ENCODE measurements around the gene HELZ2. TPM values are rescaled to one million over a fixed set of nuclear protein-coding genes. Genes with fewer than 3 reads are reported as not detected.

HELZ2 gene
- total and polyA plus RNA-seq, 2 donors (not counting 1 experiment from before 2014, with no cell fraction given) = 36.3 to 52.6 TPM

- ATAC-seq (ENCODE audit: low read depth) = no peak
- DNase-seq = no peak
- 67% methylated on average over 29 of the region's 29 CpGs for WGBS (ENCODE audit: insufficient coverage)
- H3K27me3 Mint-ChIP-seq = no peaks in the 10 kb centered on the region
- Histone ChIP-seq H3K79me2 (ENCODE audit: control insufficient read depth, insufficient read depth, low read length) (no peaks in the 10 kb centered on the region), H3K36me3 (replicated peaks in 1 of 2; ENCODE audit: control extremely low read depth in 1 of 2, control insufficient read depth in 1 of 2, extremely low read depth in 1 of 2, insufficient read depth in 2 of 2, low read length in 1 of 2) (no peaks in the 10 kb centered on the region), H4K20me1 (ENCODE audit: control insufficient read depth, insufficient read depth, low read length, poor library complexity, severe bottlenecking) (no peaks in the 10 kb centered on the region), H3K4me2 (replicated peaks; ENCODE audit: low read depth, low read length, poor library complexity, severe bottlenecking) (peak within 1 kb of the TSS; percentile 92), H3K27me3 (replicated peaks in 1 of 4; ENCODE audit: control extremely low read depth in 1 of 4, control insufficient read depth in 3 of 4, insufficient read depth in 4 of 4, low read length in 3 of 4) (no peaks in the 10 kb centered on the region), H3K4me3 (ENCODE audit: control extremely low read depth in 1 of 5, extremely low read depth in 1 of 5, insufficient read depth in 1 of 5, low read depth in 2 of 5, low read length in 4 of 5) (peak within 1 kb of the TSS in 4 of 5 experiments; percentile 55 to 67 (median 58)), H3K9ac (ENCODE audit: low read length) (peak within 1 kb of the TSS; percentile 60), H3K9me3 (ENCODE audit: control extremely low read depth in 1 of 3, control insufficient read depth in 2 of 3, insufficient read depth in 1 of 3, low read length in 2 of 3) (peaks cover 0 to 3% (median 0%) of the 10 kb centered on the region in 3 donors), H2AFZ (ENCODE audit: insufficient read depth, low read depth, low read length, poor library complexity, severe bottlenecking) (peak within 1 kb of the TSS; percentile 71), H3K27ac (ENCODE audit: low read length in 2 of 2) (peak within 1 kb of the TSS; percentile 83 to 86), H3K4me1 (ENCODE audit: control insufficient read depth in 2 of 2, insufficient read depth in 2 of 2, low read length in 2 of 2) (peaks cover 26 to 39% of the 10 kb centered on the region in 2 donors)
- peak within 1 kb of the TSS; percentile 92 for H3K27ac Mint-ChIP-seq
- H3K4me3 Mint-ChIP-seq = peak within 1 kb of the TSS; percentile 86
- no peak for TF ChIP-seq EZH2 (IDR thresholded peaks at IDR 0.05; ENCODE audit: borderline replicate concordance, insufficient read depth, low read depth, low read length, poor library complexity, severe bottlenecking)
- no peak for TF ChIP-seq CTCF (IDR thresholded peaks at IDR 0.05)
- intact Hi-C loops (cut with micrococcal nuclease) = loop anchor here (1.0 to 5.0 kb wide), 4 partner anchors 17 to 420 kb away; partner anchors contain the start of genes ARFRP1, LIME1, PPDPF and SLC2A4RG
- CTCF ChIA-PET = interaction anchor here (0.6 to 4.7 kb wide), 34 partner anchors 9 to 456 kb away, joined by 3 to 30 read pairs (median 8); partner anchors contain the start of genes ARFRP1, FNDC11, HELZ2 and LIME1
- POLR2A ChIA-PET = interaction anchor here (0.6 to 2.7 kb wide), 14 partner anchors 12 to 444 kb away, joined by 4 to 42 read pairs (median 6); partner anchors contain the start of genes FNDC11, PPDPF, PRPF6 and RTEL1
- H3K9me3 Mint-ChIP-seq (ENCODE audit: insufficient read depth) = no peaks in the 10 kb centered on the region
- peaks cover 30% of the 10 kb centered on the region for H3K4me1 Mint-ChIP-seq
These were observed 37.0 kb downstream of the HELZ2 start, which contains the start of gene PTK6 for GRCh38 chr20:63536997-63537524. TSS of gene PTK6 (minus strand) at chr20:63537376. CDS start at chr20:63537314, 62 bp downstream.
